HG03520 (cell line): ENCODE results near the gene COL5A1.
"Not testable (repeated sequence)": the region's sequence is repeated elsewhere in the genome, so short reads cannot be mapped to it uniquely, and the experiment has no call there.

Experiments
- ATAC-seq: cut with Tn5 transposase; IDR thresholded peaks from one replicate; pipeline ENCODE4 v1.9.1; 2021; ENCODE audit warnings: mild to moderate bottlenecking, moderate library complexity; ENCODE audit not compliant: unreplicated experiment

The COL5A1 gene

DNA sequence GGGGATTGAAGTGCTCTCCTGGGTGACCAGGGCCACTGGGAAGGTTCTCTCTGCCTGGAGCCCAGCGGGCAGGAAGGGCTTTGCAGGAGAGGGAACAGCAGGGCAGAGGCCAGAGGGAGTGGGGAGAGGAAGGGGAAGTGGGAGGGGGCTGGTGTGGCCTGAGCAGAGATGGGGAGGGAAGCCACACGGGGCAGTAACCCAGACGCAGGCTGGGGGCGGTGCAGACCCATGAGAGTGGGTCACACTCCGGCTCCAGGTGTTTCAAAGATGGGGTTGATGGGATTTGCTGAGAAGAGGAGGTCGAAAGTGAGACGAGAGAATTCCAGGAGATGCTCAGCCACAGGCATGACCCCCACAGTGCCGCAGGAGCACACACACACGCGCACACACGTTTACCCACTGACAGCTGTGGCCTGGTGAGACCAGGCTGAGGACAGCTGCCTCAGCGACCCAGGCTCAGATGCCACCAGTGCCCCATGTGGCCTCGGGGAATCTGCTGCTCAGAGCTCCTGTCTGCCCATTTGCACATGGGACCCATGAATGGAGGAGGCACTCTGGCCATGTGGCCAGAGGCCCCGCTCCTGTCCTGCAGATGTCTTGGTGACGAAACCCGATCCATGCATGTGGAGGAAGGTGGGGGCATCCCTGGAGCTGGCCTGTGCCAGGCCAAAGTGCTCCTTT, 206.3 kb downstream of the COL5A1 start:
- ATAC-seq, result no peak

DNA sequence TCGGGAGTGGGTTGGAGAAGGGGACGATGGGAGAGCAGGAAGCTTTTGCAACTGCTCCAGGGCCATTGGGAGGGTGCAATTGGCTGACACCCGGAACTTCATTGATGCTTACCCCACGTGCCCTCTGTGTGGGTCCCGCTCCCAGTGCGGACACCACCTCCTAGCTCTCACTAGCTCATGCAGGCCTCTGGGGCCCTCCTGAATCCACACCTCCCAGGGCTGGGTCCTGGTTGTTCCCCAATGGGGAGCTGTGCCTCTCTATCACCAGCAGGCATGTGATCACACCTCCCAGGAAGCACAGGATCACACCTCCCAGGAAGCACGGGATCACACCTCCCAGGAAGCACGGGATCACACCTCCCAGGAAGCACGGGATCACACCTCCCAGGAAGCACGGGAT, 206.9 kb downstream of the COL5A1 start:
- ATAC-seq, result no peak

DNA sequence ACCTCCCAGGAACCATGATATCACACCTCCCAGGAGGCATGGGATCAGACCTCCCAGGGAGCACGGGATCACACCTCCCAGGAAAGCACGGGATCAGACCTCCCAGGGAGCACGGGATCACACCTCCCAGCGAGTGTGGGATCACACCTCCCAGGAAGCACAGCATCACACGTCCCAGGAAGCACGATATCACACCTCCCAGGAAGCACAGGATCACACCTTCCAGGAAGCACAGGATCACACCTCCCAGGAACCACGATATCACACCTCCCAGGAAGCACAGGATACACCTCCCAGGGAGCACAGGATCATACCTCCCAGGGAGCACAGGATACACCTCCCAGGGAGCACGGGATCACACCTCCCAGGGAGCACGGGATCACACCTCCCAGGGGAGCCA, 209.0 kb downstream of the COL5A1 start:
- no peak for ATAC-seq

DNA sequence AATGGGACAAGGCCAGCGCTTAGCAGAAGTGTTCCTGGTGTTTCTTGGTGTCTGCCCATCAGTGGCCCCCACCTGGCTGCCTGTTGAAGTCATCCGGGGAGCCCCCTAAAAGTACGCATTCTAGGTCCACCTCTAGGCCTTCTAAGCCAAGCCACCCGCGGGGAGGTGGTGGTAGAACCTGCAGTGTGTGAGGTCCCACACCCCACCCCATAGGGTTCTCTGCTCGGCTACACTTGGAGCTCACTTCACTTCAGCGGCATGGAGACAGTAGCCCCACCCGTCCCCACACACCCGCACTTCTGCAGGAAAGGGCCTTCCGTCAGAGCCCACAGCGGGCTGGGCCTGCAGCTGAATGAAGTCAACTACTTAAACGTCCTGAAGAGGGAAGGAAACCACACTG, 209.4 kb downstream of the COL5A1 start:
- no peak for ATAC-seq

DNA sequence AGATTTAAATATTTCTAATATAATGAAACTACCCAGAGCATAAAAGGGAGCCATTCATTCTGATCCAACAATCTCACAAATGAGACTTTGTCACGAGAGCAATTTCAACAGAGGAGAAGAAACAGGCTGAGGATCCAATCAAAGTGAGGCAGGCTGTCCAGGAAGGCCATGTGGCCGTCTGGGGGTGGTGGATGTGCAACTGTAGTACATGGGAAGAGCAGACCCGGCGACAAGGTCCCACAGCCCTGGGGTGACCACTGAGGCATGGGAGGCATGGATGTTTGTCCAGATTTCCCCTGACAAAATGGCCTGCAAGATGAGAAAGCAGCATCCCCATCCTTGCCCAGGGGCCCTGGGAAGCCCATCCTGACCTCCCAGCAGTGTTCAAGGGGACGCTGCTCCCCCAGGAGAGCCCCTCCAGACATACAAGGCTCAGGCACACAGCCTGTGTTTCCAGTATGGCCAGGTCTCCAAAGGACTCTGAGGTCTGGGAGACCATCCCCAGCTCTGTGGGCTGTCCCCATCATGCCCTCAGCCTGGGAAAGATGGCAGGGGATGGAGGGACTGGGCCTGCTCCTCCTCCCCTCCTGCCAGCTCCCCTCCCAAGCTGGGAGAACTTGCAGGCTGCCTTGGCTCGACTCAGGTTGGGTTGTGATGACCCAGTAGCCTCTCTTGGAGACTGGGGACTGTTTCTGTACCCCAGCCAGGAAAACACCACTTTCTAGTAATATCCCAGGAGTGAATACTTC, 211.5 kb downstream of the COL5A1 start:
- no peak for ATAC-seq

DNA sequence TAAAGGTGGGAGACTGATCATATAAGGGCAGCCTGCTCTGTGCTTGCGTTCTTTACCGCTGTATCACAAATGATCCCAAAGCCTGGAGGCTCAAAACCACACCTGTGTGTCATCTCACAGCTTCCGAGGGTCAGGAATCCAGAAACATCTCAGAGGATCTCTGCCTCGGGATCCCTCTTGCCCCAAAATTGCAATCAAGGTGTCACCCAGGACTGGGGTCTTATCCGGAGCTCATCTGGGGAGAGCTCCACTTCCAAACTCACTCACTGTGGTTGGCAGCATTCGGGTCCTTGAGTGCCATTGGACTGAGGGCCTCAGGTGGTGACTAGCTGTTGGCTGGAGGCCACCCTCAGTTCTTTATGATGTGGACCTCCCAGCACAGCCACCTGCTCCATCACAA, 212.3 kb downstream of the COL5A1 start:
- ATAC-seq, result no peak

DNA sequence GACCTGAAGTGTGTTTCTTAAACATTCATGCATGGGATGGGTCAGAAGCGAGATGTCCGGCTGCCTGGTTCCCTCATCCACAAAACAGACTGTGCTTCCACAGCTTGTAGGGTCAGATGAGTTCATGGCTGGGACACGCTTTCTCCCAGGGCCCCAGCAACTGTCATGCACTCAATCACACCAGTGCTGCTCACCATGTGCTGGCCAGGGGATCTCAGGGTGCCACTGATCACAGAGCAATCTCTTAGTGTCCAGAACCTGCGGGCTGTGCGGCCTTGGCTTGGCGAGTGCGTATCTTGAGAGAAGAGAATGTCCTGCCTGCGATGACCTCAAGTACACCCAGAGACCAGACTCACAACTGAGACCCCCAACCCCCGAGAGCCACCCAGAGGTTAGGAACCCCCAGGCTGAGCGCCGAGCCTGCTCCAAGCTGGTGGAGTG, 213.0 kb downstream of the COL5A1 start:
- no peak for ATAC-seq

DNA sequence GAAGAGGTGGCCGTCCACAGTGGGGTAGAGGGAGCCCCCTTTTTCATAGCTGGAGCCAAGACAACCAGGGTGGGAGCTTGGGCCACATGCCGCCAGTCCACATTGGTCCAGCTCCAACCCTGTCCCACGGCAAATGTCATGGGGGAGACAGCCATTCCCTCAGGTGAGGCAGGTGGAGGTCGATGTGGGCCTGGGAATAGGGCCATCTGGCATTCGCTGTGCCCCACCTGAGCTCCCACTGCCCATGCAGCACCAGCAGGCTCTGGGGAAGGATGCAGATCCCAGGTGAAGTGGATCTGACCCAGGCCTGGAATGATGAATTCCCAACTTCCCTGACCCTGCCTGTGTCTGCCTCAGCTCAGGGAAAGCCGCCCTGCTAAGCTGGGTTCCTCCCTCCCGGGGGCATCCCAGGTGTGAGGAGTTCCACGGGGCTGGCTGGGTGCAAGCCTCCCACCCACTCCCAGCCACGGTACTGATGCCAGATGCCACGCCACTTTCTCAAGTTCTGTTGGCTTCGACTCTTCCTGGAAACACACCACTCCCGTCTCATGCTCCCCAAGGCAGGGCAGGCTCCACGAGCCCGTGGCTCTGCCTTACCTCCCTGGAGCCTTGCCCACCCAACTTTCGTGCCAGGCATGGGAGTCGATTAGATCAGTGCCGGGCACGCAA, 213.8 kb downstream of the COL5A1 start:
- ATAC-seq, result no peak

DNA sequence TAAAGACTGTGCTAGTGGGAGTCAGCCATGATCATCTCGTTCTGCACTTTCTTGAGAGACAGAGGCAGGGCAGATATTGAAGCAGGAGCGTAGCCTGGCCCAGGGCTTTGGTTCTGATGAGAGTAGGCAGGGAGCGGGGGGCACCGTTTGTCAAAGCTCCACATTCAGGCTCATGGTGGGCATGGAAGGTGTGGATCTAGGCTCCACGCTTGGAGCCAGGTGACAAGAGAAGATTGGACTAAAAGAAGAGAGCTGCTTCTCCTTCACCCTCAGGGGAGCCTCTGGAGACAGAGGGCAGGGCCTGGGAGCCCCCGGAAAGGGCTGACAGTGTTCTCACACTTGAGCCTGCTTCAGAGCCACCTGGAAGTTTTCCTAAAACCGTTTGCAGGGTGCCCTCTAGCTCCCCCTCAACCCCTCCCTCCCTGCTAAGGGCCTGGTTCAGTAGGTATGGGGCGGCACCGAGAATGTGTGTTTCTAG, 214.3 kb downstream of the COL5A1 start:
- no peak for ATAC-seq

DNA sequence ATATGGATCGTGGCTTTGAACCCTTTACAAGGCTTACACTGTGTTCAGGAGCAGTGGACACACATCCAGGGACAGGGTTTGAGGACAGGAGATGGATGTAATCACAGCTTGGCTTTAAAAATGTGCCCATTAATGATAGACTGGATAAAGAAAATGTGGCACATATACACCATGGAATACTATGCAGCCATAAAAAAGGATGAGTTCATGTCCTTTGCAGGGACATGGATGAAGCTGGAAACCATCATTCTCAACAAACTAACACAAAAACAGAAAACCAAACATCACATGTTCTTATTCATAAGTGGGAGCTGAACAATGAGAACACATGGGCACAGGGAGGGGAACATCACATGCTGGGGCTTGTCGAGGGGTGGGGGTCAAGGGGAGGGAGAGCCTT, 215.8 kb downstream of the COL5A1 start:
- ATAC-seq, result not testable (repeated sequence)

DNA sequence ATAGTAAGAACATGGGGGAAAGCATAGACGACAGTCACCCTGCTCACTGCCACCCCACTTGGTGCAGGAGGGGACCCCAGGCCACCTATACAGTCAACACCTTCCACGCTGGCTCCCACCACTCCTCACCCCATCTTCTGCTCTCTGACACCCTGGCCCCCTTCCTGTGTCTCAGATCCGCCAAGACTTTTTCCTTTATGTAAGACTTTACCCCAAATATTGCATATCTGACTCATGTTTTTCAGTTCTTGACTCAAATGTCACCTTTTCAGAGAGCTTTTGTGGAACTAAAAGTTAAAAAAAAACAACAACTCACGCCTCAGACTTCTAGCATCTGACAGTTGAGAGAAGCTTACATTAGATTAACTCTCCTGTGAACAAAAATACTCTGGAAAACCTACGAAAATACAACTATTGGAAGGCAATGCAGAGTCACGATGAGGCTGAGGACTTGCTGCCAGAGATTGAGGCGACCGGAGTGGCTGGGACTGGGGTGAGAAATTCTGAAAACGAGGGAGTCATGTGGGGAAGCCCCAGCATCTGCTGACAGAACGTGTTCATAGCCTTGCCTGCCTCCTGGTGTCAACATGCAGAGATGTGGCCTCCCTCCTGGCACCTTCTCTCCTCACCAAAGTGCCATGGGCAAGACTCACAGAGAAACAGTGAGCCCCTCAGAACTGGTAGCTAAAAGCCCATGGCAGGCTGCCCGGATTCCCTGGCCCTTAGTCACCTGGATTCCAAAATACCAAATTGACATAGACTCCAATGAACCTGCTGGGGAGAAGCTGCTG, 216.6 kb downstream of the COL5A1 start:
- peak; percentile 59 for ATAC-seq

DNA sequence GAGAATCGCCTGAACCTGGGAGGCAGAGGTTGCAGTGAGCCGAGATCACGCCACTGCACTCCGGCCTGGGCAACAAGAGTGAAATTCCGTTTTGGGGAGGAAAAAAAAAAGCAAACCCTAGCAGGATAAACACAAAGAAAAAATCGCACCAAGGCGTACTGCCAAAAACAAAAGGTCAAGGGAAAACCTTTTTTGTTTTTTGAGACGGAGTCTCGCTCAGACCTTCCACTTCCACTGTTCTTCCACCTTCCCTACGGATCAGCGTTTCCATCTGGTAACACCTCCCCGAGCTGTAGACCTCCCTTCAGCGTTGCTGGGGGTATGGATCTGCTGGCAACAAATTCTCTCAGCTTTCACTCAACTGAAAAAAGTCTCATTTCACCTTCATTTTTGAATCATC, 218.9 kb downstream of the COL5A1 start:
- no peak for ATAC-seq

DNA sequence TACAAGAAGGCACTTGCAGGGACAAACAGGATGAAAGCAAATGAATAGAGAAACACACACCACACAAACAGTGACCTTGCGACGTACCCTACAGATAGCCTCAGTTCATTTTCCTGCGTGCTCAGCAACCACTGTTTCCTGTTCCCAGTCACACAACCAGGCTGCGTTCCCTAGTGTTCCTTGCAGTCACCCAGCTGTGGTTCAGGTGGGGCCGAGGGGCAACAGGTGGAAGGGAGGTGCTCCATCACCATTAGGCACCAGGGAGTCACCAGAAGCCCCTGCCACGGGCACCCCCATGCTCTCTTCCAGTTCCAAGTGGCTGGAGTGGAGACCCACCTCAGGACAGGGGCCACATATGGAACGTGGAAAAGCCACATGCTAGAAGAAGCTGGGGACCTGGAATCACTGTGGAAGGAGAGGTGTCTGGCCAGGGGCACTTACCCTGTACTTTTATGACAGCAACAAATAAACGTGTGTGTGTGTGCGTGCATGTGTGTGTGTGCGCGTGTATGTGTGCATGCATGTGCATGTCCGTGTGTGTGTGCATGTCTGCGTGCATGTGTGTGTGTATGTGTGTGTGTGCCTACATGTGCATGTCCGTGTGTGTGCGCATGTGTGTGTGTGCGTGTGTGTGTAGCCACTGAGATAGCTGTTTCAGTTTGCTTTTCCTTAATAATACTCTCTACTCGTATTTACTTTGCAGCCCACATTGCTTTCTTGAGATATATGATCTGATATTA, 220.2 kb downstream of the COL5A1 start:
- ATAC-seq, result no peak

DNA sequence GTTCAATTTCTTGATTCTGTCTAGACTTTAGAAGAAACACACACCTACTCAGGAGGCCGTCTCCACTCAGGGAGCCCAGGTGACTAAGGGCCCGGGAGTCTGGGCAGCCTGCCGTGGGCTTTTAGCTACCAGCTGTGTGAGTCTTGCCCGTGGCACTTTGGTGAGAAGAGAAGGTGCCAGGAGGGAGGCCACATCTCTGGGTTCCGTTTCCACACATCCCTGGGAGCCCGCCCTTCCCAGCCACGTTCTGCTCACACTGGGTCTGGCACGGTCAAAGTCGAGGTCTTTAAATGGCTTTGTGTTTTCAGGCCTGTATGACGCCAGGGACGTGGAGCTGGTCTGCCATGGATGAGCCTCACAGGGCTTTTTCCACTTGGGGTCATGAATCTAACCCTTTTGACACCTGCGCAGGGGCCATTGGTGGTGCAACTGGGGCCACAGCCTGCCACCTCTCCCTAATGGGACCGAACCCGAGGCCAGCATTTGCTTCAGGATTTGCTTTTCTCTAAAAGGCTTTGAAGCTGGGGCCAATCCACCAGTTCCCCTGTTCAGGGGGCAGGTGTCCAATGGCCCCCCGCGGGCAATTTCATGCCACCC, 221.8 kb downstream of the COL5A1 start:
- no peak for ATAC-seq

DNA sequence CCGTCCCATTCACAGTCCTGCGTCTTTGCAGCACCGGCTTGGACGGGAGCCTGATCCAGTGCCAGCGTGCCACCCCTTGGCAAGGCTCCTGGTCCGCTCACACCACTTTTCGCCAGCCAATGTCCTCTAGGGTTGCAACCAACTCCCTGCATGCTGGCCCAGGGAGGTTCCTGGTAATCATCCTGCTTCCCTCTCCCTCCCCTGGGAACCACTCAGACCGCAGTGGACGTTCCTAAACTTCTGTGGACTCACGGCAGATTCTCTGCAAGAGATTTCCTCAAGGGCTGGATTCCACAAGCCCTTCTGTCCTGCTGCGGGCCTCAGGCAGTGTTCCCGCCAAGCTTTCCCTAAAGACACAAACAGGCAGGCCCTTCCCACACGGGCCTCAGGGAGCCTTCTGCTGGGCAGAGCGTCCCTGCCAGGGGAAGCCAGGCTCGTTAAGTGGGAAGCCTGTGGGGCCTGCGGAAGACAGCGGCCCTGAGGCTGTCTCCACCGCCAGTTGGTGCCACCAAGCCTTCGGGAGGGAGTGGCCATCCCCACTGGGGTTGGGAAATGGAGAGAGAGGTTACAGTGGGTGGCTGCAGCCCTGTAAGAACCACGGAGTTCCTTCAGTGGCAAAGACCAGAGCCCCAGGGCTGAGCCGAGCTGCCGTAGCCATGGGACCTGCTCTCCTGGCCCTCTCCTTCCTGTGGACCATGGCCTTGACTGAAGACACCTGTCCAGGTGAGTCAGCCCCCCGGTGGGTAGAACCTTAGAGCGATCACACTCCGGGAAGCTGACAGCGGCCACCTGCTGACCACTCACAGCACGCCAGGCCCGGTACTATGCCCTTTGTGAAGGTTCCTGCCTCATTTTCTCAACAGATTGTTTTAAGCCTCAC, 222.6 kb downstream of the COL5A1 start:
- ATAC-seq, result no peak

DNA sequence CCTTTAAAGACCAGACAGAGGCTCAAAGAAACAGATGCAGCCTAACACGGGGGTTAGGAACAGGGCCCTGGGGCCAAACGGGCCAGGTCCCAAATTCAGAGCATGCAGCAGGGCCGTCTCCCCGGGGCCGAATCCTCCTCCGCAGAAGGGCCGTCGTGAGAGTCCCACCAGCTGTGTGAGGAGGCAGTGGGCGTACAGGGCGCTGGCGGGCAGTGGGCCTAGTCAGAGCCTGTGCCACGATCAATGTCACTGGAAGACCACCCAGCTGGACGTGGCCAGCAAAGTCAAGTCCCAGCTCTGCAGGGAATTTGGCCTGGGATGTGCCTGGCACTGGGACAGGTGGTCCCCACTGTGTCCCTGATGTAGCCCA, 223.2 kb downstream of the COL5A1 start:
- no peak for ATAC-seq

DNA sequence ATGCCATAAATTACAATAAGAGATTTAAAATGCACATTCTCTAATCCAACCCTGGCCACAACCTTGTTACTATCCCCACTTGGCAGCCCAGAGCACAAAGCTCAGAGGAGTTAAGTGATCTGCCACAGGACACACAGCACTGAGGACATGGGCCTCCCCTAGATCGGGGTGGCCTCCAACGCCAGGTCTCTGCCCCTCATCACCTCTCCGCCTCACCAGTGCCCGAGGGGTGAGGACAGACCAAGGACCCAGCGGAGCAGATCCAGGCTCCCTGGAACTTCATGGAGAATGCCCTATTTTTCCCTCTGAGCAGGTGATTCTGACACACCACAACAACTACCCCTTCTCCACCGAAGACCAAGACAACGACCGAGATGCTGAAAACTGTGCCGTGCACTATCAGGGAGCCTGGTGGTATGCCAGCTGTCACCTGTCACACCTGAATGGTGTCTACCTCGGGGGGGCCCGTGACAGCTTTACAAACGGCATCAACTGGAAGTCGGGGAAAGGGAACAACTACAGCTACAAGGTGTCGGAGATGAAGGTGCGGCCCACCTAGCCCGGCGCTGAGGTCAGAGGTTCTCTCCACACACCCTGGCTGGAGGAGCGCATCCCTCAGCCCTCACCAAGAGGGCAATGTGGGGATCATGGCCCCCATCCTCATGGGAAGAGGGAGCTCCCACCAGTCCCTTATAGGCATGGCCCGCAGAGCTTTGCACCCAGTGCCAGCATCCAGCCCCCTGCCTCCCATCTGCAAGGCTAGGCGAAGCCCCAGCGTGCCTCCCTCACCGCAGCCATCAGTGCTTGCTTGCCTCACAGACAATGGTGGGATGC, 226.5 kb downstream of the COL5A1 start:
- no peak for ATAC-seq
